ENCODE data around the gene TNNT1.

- no peak for TF ChIP-seq CTCF (IDR thresholded peaks at IDR 0.05)
- no peak for TF ChIP-seq POLR2A (IDR thresholded peaks at IDR 0.05)
Measured at GRCh38 chr19:55196803-55197202, 47.8 kb upstream of the TNNT1 start.
